HCT116 (cell line): Measurements from ENCODE around the gene STRIP1. TPM values are rescaled to one million over a fixed set of nuclear protein-coding genes. Genes with fewer than 3 reads are reported as not detected.

Experiments
- ATAC-seq: fragments of 200-7000 bp; cut with Tn5 transposase; 2 replicates; pipeline ENCODE4 v1.9.1; 2020; ENCODE audit warnings: mild to moderate bottlenecking, moderate library complexity
- BruUV-seq: library from RNA; stranded (reverse); fragments of 400-500 nt; replicated peaks from 2 replicates; lab custom pipeline; 2021; lab: Mats Ljungman, UMichigan
- CTCF ChIA-PET: fragments of 300-600 bp; sonication (Branson Sonifier 250); formaldehyde crosslinking; loops from one replicate; lab custom pipeline; 2021; ENCODE audit warnings: antibody characterized with exemption; lab: Charles Lee
- POLR2A ChIA-PET: fragments of 300-600, 350-600 bp; sonication (Branson Sonifier 250); formaldehyde crosslinking; loops from one replicate; lab custom pipeline; 2021; ENCODE audit warnings: antibody characterized with exemption; lab: Charles Lee
- RAD21 ChIA-PET, 2 experiments: fragments of 300-600 bp; sonication (Branson Sonifier 250); formaldehyde crosslinking; loops; one replicate each; lab custom pipeline; 2023; ENCODE audit warnings: low total read pairs in 2 of 2; ENCODE audit not compliant: uncharacterized antibody in 2 of 2, unreplicated experiment in 2 of 2, low non-redundant PET in 1 of 2; lab: Charles Lee
- DNase-seq: peaks from one replicate; pipeline ENCODE4 v3.0.0-alpha.2; 2010; ENCODE audit warnings: low read depth, low spot score
- H2AFZ ChIP-seq: fragments of 200-600 bp; shearing (Covaris generic), sonication (generic); 2 replicates; pipeline ENCODE4 v1.6.1; 2017; ENCODE audit warnings: low read depth, mixed run types, mixed read lengths, antibody characterized with exemption, low read length; ENCODE audit not compliant: poor library complexity, severe bottlenecking
- H3K27ac ChIP-seq: 2 replicates; pipeline ENCODE4 v1.5.1; 2012; ENCODE audit warnings: low read depth, low read length
- H3K27me3 ChIP-seq: fragments of 200-600 bp; sonication (generic); 2 replicates; pipeline ENCODE4 v1.6.1; 2016; ENCODE audit warnings: mixed run types, low read length, mixed read lengths; ENCODE audit not compliant: insufficient read depth
- H3K36me3 ChIP-seq, 2 experiments: fragments of 200-500 bp in 1 of 2; fragments of 200-600 bp in 1 of 2; sonication (Bioruptor generic) in 1 of 2; sonication (generic) in 1 of 2; 2 replicates each; pipeline versions ENCODE4 v1.5.1 to v1.6.1; 2014 to 2016; ENCODE audit warnings: low read length in 2 of 2, inconsistent platforms in 1 of 2, mixed read lengths in 1 of 2, mixed run types in 1 of 2; ENCODE audit not compliant: insufficient read depth in 2 of 2, control insufficient read depth in 1 of 2
- H3K4me1 ChIP-seq, 2 experiments: fragments of 200-600 bp in 1 of 2; sonication (generic) in 1 of 2; 2 replicates each; pipeline versions ENCODE4 v1.5.1 to v1.6.1; 2012 to 2017; ENCODE audit warnings: low read length in 2 of 2, inconsistent platforms in 1 of 2, mild to moderate bottlenecking in 1 of 2, mixed read lengths in 1 of 2, mixed run types in 1 of 2, moderate library complexity in 1 of 2; ENCODE audit not compliant: insufficient read depth in 2 of 2, control insufficient read depth in 1 of 2
- H3K4me2 ChIP-seq: fragments of 200-600 bp; sonication (generic); 2 replicates; pipeline ENCODE4 v1.6.1; 2017; ENCODE audit warnings: mixed run types, low read length, mixed read lengths
- H3K4me3 ChIP-seq, 2 experiments: fragments of 200-600 bp in 1 of 2; sonication (generic) in 1 of 2; replicated peaks in 1 of 2; 2 replicates each; pipeline ENCODE4 v1.5.1; 2011 to 2016; ENCODE audit warnings: low read length in 2 of 2, control low read depth in 1 of 2, low read depth in 1 of 2, mild to moderate bottlenecking in 1 of 2, mixed read lengths in 1 of 2, mixed run types in 1 of 2
- H3K79me2 ChIP-seq: fragments of 200-600 bp; sonication (generic); 2 replicates; pipeline ENCODE4 v1.6.1; 2017; ENCODE audit warnings: mild to moderate bottlenecking, mixed run types, low read length, moderate library complexity, mixed read lengths; ENCODE audit not compliant: insufficient read depth
- H3K9ac ChIP-seq: fragments of 200-600 bp; sonication (generic); 2 replicates; pipeline ENCODE4 v1.6.1; 2016; ENCODE audit warnings: low read length, mixed read lengths
- H3K9me2 ChIP-seq: fragments of 200-600 bp; sonication (generic), shearing (Covaris generic); 2 replicates; pipeline ENCODE4 v1.6.1; 2017; ENCODE audit warnings: mixed run types, mild to moderate bottlenecking, moderate library complexity; ENCODE audit not compliant: insufficient read depth
- H3K9me3 ChIP-seq, 2 experiments: fragments of 200-500 bp in 1 of 2; fragments of 200-600 bp in 1 of 2; sonication (Bioruptor generic) in 1 of 2; sonication (generic) in 1 of 2; 2 replicates each; pipeline ENCODE4 v1.6.1; 2014 to 2017; ENCODE audit warnings: low read length in 2 of 2, mixed read lengths in 2 of 2, inconsistent platforms in 1 of 2, low read depth in 1 of 2, mild to moderate bottlenecking in 1 of 2, mixed run types in 1 of 2, moderate library complexity in 1 of 2; ENCODE audit not compliant: control insufficient read depth in 1 of 2, insufficient read depth in 1 of 2
- H4K20me1 ChIP-seq: fragments of 200-600 bp; sonication (generic), shearing (Covaris generic); 2 replicates; pipeline ENCODE4 v1.6.1; 2017; ENCODE audit warnings: mixed run types, mild to moderate bottlenecking, moderate library complexity; ENCODE audit not compliant: insufficient read depth
- EGR1 ChIP-seq: IDR thresholded peaks from 2 replicates; pipeline ENCODE4 v1.6.1; 2012; ENCODE audit warnings: low read depth
- ELF1 ChIP-seq: IDR thresholded peaks from 2 replicates; pipeline ENCODE4 v1.6.1; 2012; ENCODE audit warnings: low read depth, borderline replicate concordance
- FOSL1 ChIP-seq: IDR thresholded peaks from 2 replicates; pipeline ENCODE4 v1.6.1; 2012; ENCODE audit warnings: low read depth
- POLR2AphosphoS5 ChIP-seq: IDR thresholded peaks from 2 replicates; pipeline ENCODE4 v1.6.1; 2011; ENCODE audit warnings: mild to moderate bottlenecking, low read depth, low read length, moderate library complexity
- RAD21 ChIP-seq: IDR thresholded peaks from 2 replicates; pipeline ENCODE4 v1.6.1; 2012; ENCODE audit warnings: low read depth, mild to moderate bottlenecking
- SIN3A ChIP-seq: IDR thresholded peaks from 2 replicates; pipeline ENCODE4 v1.6.1; 2012; ENCODE audit warnings: low read depth
- SRF ChIP-seq: IDR thresholded peaks from 2 replicates; pipeline ENCODE4 v1.6.1; 2012; ENCODE audit warnings: low read depth
- TCF7L2 ChIP-seq: IDR thresholded peaks from 2 replicates; pipeline ENCODE4 v1.7.0; 2011; ENCODE audit warnings: borderline replicate concordance, inconsistent platforms; ENCODE audit not compliant: insufficient read depth, insufficient read length; ENCODE audit errors: extremely low read depth
- ZNF274 ChIP-seq: fragments of 200-500 bp; sonication (Bioruptor generic); IDR thresholded peaks from 2 replicates; pipeline ENCODE4 v1.6.1; 2014; ENCODE audit warnings: mild to moderate bottlenecking, low read depth, low read length, inconsistent platforms
- intact Hi-C: fragments of 100-400 bp; cut with micrococcal nuclease; formaldehyde crosslinking; loops from 2 replicates; pipeline ENCODE4 v1.10.0; 2022
- total RNA-seq: library from RNA; stranded (reverse); gene quantifications from one replicate; pipeline ENCODE4 v1.2.1, GENCODE V29; 2021; ENCODE audit not compliant: unreplicated experiment
- TF ChIP-seq, protein P1 (sequence below), 3 experiments: fragments of 200-600 bp in 1 of 3; sonication (generic) in 1 of 3; IDR thresholded peaks in 2 of 3; conservative IDR thresholded peaks in 1 of 3; 2 replicates each; pipeline ENCODE4 v1.5.1; 2012 to 2017; ENCODE audit warnings: low read depth in 2 of 3, low read length in 2 of 3, antibody characterized with exemption in 1 of 3, borderline replicate concordance in 1 of 3, control low read depth in 1 of 3, mild to moderate bottlenecking in 1 of 3, mixed read lengths in 1 of 3, mixed run types in 1 of 3, moderate library complexity in 1 of 3; ENCODE audit not compliant: insufficient read depth in 1 of 3
- TF ChIP-seq, protein P2 (sequence below): IDR thresholded peaks from 2 replicates; pipeline ENCODE4 v1.6.1; 2012; ENCODE audit warnings: low read depth
- TF ChIP-seq, protein P3 (sequence below): IDR thresholded peaks from 2 replicates; pipeline ENCODE4 v1.6.1; 2012

The STRIP1 gene
- total RNA-seq, 1 experiment from 2014 or later, result 33.5 TPM

DNA sequence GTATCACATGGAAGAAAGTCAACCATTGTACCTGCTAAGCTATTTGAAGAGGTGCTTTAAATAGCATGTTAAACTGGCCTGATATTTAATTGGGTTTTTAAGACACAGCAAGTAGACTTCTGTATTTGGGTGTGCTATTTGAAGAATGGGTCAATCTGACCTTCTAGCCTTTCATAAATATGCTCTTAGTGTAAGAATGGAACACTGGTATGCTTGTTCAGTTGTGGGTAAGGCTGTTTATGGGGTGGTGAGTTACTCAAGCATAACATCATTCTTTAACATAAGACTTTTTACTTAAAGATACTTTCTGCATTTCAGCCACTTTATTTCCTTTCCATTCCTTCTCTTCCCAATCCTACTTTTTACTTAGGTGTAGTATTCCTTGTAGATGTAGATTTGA, 28.5 kb upstream of the STRIP1 start:
- peaks cover 15 to 18% of the 10 kb centered on the region in 2 experiments; a peak in 3 of 4 replicates for H3K36me3 ChIP-seq

DNA sequence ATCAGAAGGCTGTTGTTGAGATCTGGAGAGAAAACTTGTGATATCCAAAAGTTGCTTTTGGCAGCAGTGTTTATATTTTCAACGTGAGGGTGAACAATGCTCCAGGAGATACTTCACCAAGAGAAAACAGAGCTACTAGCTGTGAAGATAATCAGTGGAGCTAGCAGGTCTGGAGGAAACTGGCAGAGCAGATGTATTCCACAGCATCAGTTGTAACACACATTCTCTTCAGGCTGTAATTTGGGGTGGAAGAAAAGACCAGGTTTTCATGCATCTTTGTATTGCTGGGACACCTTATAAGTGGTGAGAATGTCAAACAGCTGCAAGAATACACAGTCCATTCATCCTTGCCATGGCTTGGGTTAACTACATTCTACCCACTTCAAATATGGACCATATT, 27.9 kb upstream of the STRIP1 start:
- Histone ChIP-seq H3K4me3 (no peak overlapping the region), H3K4me1 (peaks cover 28 to 36% of the 10 kb centered on the region in 2 experiments), H3K9me2 (no peaks in the 10 kb centered on the region), H3K27ac (no peak overlapping the region), H4K20me1 (0 out of 2 replicates have a peak, but pooled peaks cover 5% of the 10 kb centered on the region), H3K4me2 (no peak overlapping the region), H3K27me3 (no peaks in the 10 kb centered on the region), H3K9me3 (no peaks in the 10 kb centered on the region), H2AFZ (no peak overlapping the region), H3K79me2 (peaks cover 51% of the 10 kb centered on the region), H3K36me3 (peaks cover 18 to 23% of the 10 kb centered on the region in 2 experiments; a peak in 3 of 4 replicates), H3K9ac (no peak overlapping the region)
- intact Hi-C loops, result no loop called here
- ChIA-PET CTCF (interaction anchor here (1.3 to 1.7 kb wide), 2 partner anchors 22 to 23 kb away, joined by 6 to 11 read pairs; partner anchors contain the start of gene AHCYL1), RAD21 (no interaction called here), POLR2A (no interaction called here)
- ATAC-seq, result no peak
- TSS peak; percentile 20 for BruUV-seq
- no peak for TF ChIP-seq ZNF274
- no peak for TF ChIP-seq RAD21
- TF ChIP-seq, protein P1, sequence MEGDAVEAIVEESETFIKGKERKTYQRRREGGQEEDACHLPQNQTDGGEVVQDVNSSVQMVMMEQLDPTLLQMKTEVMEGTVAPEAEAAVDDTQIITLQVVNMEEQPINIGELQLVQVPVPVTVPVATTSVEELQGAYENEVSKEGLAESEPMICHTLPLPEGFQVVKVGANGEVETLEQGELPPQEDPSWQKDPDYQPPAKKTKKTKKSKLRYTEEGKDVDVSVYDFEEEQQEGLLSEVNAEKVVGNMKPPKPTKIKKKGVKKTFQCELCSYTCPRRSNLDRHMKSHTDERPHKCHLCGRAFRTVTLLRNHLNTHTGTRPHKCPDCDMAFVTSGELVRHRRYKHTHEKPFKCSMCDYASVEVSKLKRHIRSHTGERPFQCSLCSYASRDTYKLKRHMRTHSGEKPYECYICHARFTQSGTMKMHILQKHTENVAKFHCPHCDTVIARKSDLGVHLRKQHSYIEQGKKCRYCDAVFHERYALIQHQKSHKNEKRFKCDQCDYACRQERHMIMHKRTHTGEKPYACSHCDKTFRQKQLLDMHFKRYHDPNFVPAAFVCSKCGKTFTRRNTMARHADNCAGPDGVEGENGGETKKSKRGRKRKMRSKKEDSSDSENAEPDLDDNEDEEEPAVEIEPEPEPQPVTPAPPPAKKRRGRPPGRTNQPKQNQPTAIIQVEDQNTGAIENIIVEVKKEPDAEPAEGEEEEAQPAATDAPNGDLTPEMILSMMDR (IDR thresholded peaks at IDR 0.05 in 2 of 3, conservative IDR thresholded peaks at IDR 0.05 in 1 of 3; ENCODE audit: borderline replicate concordance in 1 of 3, insufficient read depth in 1 of 3, low read depth in 2 of 3, low read length in 2 of 3), result no peak
- TF ChIP-seq, protein P2, sequence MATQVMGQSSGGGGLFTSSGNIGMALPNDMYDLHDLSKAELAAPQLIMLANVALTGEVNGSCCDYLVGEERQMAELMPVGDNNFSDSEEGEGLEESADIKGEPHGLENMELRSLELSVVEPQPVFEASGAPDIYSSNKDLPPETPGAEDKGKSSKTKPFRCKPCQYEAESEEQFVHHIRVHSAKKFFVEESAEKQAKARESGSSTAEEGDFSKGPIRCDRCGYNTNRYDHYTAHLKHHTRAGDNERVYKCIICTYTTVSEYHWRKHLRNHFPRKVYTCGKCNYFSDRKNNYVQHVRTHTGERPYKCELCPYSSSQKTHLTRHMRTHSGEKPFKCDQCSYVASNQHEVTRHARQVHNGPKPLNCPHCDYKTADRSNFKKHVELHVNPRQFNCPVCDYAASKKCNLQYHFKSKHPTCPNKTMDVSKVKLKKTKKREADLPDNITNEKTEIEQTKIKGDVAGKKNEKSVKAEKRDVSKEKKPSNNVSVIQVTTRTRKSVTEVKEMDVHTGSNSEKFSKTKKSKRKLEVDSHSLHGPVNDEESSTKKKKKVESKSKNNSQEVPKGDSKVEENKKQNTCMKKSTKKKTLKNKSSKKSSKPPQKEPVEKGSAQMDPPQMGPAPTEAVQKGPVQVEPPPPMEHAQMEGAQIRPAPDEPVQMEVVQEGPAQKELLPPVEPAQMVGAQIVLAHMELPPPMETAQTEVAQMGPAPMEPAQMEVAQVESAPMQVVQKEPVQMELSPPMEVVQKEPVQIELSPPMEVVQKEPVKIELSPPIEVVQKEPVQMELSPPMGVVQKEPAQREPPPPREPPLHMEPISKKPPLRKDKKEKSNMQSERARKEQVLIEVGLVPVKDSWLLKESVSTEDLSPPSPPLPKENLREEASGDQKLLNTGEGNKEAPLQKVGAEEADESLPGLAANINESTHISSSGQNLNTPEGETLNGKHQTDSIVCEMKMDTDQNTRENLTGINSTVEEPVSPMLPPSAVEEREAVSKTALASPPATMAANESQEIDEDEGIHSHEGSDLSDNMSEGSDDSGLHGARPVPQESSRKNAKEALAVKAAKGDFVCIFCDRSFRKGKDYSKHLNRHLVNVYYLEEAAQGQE, result no peak
- TF ChIP-seq, protein P3, sequence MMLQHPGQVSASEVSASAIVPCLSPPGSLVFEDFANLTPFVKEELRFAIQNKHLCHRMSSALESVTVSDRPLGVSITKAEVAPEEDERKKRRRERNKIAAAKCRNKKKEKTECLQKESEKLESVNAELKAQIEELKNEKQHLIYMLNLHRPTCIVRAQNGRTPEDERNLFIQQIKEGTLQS, result no peak
- no peak for TF ChIP-seq EGR1
- TF ChIP-seq SIN3A, result no peak
- no peak for TF ChIP-seq ELF1
- no peak for TF ChIP-seq TCF7L2
- TF ChIP-seq POLR2AphosphoS5, result no peak
- no peak for TF ChIP-seq SRF
- DNase-seq, result no peak

More for the DNA sequence above, 28.5 kb upstream of the STRIP1 start:
- Histone ChIP-seq H3K9me3 (no peaks in the 10 kb centered on the region), H3K4me1 (peaks cover 28 to 36% of the 10 kb centered on the region in 2 experiments), H3K4me3 (no peak overlapping the region), H3K27me3 (no peaks in the 10 kb centered on the region), H3K9me2 (no peaks in the 10 kb centered on the region), H3K9ac (no peak overlapping the region), H3K79me2 (peaks cover 52% of the 10 kb centered on the region), H3K27ac (no peak overlapping the region), H2AFZ (no peak overlapping the region), H4K20me1 (0 out of 2 replicates have a peak, but pooled peaks cover 5% of the 10 kb centered on the region), H3K4me2 (no peak overlapping the region)
- ATAC-seq (no peak), DNase-seq (no peak)
- intact Hi-C loops, result no loop called here
- TF ChIP-seq FOSL1 (no peak), EGR1 (no peak)
- BruUV-seq, result no TSS peak
- ChIA-PET POLR2A (no interaction called here), CTCF (no interaction called here), RAD21 (no interaction called here)
